Astrocyte (in vitro differentiated cells and primary cell): ENCODE results near the gene LGALS9C. TPM values are rescaled to one million over a fixed set of nuclear protein-coding genes. Genes with fewer than 3 reads are reported as not detected.
"Not testable (repeated sequence)": the region's sequence is repeated elsewhere in the genome, so short reads cannot be mapped to it uniquely, and the experiment has no call there.

ENCODE experiments used
- DNase-seq: peaks from one replicate; pipeline ENCODE4 v3.0.0-alpha.2; 2010; ENCODE audit warnings: low read depth
- FAIRE-seq: peaks from 2 replicates; lab custom pipeline; 2011; peaks lifted over from hg19 to GRCh38; lab: Jason Lieb, UNC
- H2AFZ ChIP-seq: 2 replicates; pipeline ENCODE4 v1.6.0; 2012; ENCODE audit warnings: low read depth, low read length, inconsistent platforms
- H3K27ac ChIP-seq: 2 replicates; pipeline ENCODE4 v1.5.1; 2011; ENCODE audit warnings: low read depth, low read length, inconsistent platforms
- H3K27me3 ChIP-seq: 2 replicates; pipeline ENCODE4 v1.6.0; 2011; ENCODE audit warnings: low read length, inconsistent platforms; ENCODE audit not compliant: insufficient read depth
- H3K36me3 ChIP-seq: 2 replicates; pipeline ENCODE4 v1.5.1; 2011; ENCODE audit warnings: low read length, inconsistent platforms; ENCODE audit not compliant: insufficient read depth
- H3K4me1 ChIP-seq: 2 replicates; pipeline ENCODE4 v1.5.1; 2011; ENCODE audit warnings: low read length, inconsistent platforms; ENCODE audit not compliant: insufficient read depth
- H3K4me2 ChIP-seq: 2 replicates; pipeline ENCODE4 v1.6.0; 2012; ENCODE audit warnings: low read length, inconsistent platforms
- H3K4me3 ChIP-seq: 2 replicates; pipeline ENCODE4 v1.5.1; 2011; ENCODE audit warnings: low read depth, mild to moderate bottlenecking, low read length, inconsistent platforms; ENCODE audit not compliant: insufficient read depth
- H3K79me2 ChIP-seq: 2 replicates; pipeline ENCODE4 v1.6.0; 2012; ENCODE audit warnings: mild to moderate bottlenecking, low read length, inconsistent platforms; ENCODE audit not compliant: insufficient read depth
- H3K9ac ChIP-seq: 2 replicates; pipeline ENCODE4 v1.6.0; 2012; ENCODE audit warnings: mild to moderate bottlenecking, low read length, inconsistent platforms
- H3K9me3 ChIP-seq: 2 replicates; pipeline ENCODE4 v1.5.1; 2012; ENCODE audit warnings: low read depth, mild to moderate bottlenecking, low read length, inconsistent platforms; ENCODE audit not compliant: insufficient read depth
- H4K20me1 ChIP-seq: 2 replicates; pipeline ENCODE4 v1.6.0; 2012; ENCODE audit warnings: low read length, inconsistent platforms; ENCODE audit not compliant: insufficient read depth
- H3K27ac Mint-ChIP-seq: one replicate; pipeline ENCODE4 v1.8.0; 2021; ENCODE audit warnings: mild to moderate bottlenecking, mixed read lengths; ENCODE audit not compliant: unreplicated experiment
- H3K27me3 Mint-ChIP-seq: one replicate; pipeline ENCODE4 v1.8.0; 2021; ENCODE audit warnings: low read depth, mixed read lengths; ENCODE audit not compliant: unreplicated experiment
- H3K36me3 Mint-ChIP-seq: one replicate; pipeline ENCODE4 v1.8.0; 2021; ENCODE audit warnings: low read depth, mixed read lengths; ENCODE audit not compliant: unreplicated experiment
- H3K4me1 Mint-ChIP-seq: one replicate; pipeline ENCODE4 v1.8.0; 2021; ENCODE audit warnings: low read depth, mixed read lengths; ENCODE audit not compliant: unreplicated experiment
- H3K4me3 Mint-ChIP-seq: one replicate; pipeline ENCODE4 v1.8.0; 2021; ENCODE audit warnings: mild to moderate bottlenecking, moderate library complexity, mixed read lengths; ENCODE audit not compliant: unreplicated experiment
- H3K9me3 Mint-ChIP-seq: one replicate; pipeline ENCODE4 v1.8.0; 2021; ENCODE audit warnings: mild to moderate bottlenecking, mixed read lengths; ENCODE audit not compliant: unreplicated experiment
- total RNA-seq: library from RNA; stranded (reverse); gene quantifications from 2 replicates; pipeline ENCODE4 v1.2.1, GENCODE V29; 2021

LGALS9C gene
- total RNA-seq, 1 donor from 2014 or later: not detected

DNA sequence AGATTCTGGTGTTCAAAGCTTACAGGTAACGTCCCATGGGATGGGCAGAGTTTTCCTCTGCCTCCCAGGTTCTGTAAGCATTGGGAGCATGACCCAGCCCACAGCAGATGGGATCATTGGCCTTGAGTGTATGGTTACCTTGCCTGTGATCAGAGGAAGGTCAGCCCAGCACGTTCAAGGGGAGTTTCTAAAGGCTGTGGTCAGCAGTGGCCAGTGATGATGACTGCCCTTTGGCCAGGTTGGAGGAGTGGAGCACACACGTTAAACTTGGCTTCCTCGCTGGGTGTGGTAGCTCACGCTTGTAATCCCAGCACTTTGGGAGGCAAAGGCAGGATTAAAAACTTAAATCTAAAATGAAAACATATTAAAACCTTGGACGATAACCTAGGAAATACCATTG, 51.8 kb downstream of the LGALS9C start:
- not testable (repeated sequence) for H3K4me3 ChIP-seq, H3K4me1 ChIP-seq, H3K9ac ChIP-seq, H3K27me3 Mint-ChIP-seq, H3K27ac Mint-ChIP-seq, H2AFZ ChIP-seq, DNase-seq, H4K20me1 ChIP-seq, H3K36me3 Mint-ChIP-seq, H3K27me3 ChIP-seq, FAIRE-seq, H3K36me3 ChIP-seq, H3K9me3 Mint-ChIP-seq, H3K27ac ChIP-seq, H3K9me3 ChIP-seq, H3K4me3 Mint-ChIP-seq, H3K4me1 Mint-ChIP-seq, H3K79me2 ChIP-seq, H3K4me2 ChIP-seq

DNA sequence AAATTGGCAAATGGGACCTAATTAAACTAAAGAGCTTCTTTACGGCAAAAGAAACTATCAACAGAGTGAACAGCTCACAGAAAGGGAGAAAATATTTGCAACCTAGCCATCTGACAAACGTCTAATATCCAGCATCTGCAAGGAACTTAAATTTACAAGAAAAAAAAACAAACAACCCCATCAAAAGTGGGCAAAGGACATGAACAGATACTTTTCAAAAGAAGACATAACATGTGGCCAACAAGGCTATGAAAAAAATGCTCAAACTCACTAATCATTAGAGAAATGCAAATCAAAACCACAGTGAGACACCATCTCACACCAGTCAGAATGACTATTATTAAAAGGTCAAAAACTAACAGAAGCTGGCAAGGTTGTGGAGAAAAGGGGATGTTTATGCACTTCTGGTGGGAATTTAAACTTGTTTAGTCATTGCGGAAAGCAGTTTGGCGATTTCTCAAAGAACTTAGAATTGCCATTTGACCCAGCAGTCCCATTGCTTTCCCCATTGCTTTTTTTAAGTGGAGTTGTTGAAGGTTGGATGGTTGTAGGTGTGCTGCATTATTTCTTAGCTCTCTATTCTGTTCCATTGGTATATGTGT, 52.4 kb downstream of the LGALS9C start:
- not testable (repeated sequence) for H3K4me1 Mint-ChIP-seq, H3K4me2 ChIP-seq, H3K36me3 Mint-ChIP-seq, H3K9me3 ChIP-seq, H3K4me3 ChIP-seq, H3K36me3 ChIP-seq, H3K27me3 ChIP-seq, FAIRE-seq, H3K27ac ChIP-seq, H3K27me3 Mint-ChIP-seq, H3K9me3 Mint-ChIP-seq, H3K4me1 ChIP-seq, DNase-seq, H3K79me2 ChIP-seq, H4K20me1 ChIP-seq, H3K27ac Mint-ChIP-seq, H3K4me3 Mint-ChIP-seq, H3K9ac ChIP-seq, H2AFZ ChIP-seq

- H3K27ac Mint-ChIP-seq, H3K9me3 ChIP-seq, H3K9ac ChIP-seq, H3K27me3 Mint-ChIP-seq, H3K36me3 ChIP-seq, H3K4me2 ChIP-seq, H3K4me1 ChIP-seq, FAIRE-seq, H3K4me3 Mint-ChIP-seq, H4K20me1 ChIP-seq, DNase-seq, H3K27me3 ChIP-seq, H3K27ac ChIP-seq, H3K9me3 Mint-ChIP-seq, H3K4me1 Mint-ChIP-seq, H3K4me3 ChIP-seq, H3K79me2 ChIP-seq, H3K36me3 Mint-ChIP-seq, H2AFZ ChIP-seq: not testable (repeated sequence)
Observed at GRCh38 chr17:18530405-18530804, 53.8 kb downstream of the LGALS9C start.

- not testable (repeated sequence) for H3K9me3 Mint-ChIP-seq, H3K4me3 Mint-ChIP-seq, H3K36me3 Mint-ChIP-seq
Observed at GRCh38 chr17:18542234-18542633, 65.6 kb downstream of the LGALS9C start.

DNA sequence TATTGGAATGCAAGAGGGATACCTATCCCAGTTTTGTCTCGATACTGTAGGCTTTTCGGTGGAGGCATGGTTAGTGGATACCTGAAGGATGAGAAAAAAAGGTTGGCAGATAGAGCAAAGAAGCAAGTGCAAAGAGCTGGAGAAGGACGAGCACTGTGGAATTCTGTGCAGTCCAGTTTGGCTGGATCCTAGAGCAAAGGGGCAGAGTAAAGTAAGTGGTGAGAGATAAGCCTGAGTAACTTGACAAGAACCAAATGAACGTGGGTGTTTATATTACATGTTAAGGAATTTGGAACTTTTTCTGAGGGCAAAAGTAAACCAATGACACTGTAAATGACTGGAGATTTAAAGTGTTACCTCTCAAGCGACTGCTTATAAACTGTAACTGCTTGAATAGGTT, 66.3 kb downstream of the LGALS9C start:
- H3K27me3 Mint-ChIP-seq, FAIRE-seq, H3K36me3 Mint-ChIP-seq, H3K79me2 ChIP-seq, H2AFZ ChIP-seq, H3K27ac Mint-ChIP-seq, DNase-seq, H3K4me3 ChIP-seq, H3K4me1 Mint-ChIP-seq, H3K9me3 Mint-ChIP-seq, H4K20me1 ChIP-seq, H3K4me2 ChIP-seq, H3K4me1 ChIP-seq, H3K9me3 ChIP-seq, H3K4me3 Mint-ChIP-seq, H3K27ac ChIP-seq, H3K36me3 ChIP-seq, H3K9ac ChIP-seq, H3K27me3 ChIP-seq: not testable (repeated sequence)

More at GRCh38 chr17:18542234-18542633, 65.6 kb downstream of the LGALS9C start:
- H3K4me1 Mint-ChIP-seq, H3K27ac ChIP-seq, H3K27me3 ChIP-seq, H3K9me3 ChIP-seq, H4K20me1 ChIP-seq, H3K27me3 Mint-ChIP-seq, H3K79me2 ChIP-seq, H2AFZ ChIP-seq, DNase-seq, H3K4me3 ChIP-seq, H3K4me2 ChIP-seq, H3K9ac ChIP-seq, H3K36me3 ChIP-seq, FAIRE-seq, H3K4me1 ChIP-seq, H3K27ac Mint-ChIP-seq: not testable (repeated sequence)
